Measurements from ENCODE around the gene FRMD4A.
"Not testable (repeated sequence)": the region's sequence is repeated elsewhere in the genome, so short reads cannot be mapped to it uniquely, and the experiment has no call there.

- TF ChIP-seq POLR2A, POLR2AphosphoS5, TAF1 (IDR thresholded peaks at IDR 0.05; ENCODE audit: low read depth, low read length): not testable (repeated sequence)
Measured at GRCh38 chr10:14067638-14068037, 263.1 kb downstream of the FRMD4A start.
